Esophagus muscularis mucosa (tissue), 4 donors: ENCODE data around the gene IL2RA. TPM values are rescaled to one million over a fixed set of nuclear protein-coding genes. Genes with fewer than 3 reads are reported as not detected.

ENCODE experiments used
- DNase-seq: peaks from one replicate; pipeline ENCODE4 v3.0.0-alpha.2; 2017; ENCODE audit errors: extremely low spot score
- H3K27ac ChIP-seq, 4 donors: fragments of 200-600 bp; sonication (generic); replicated peaks in 1 of 4; 1 replicate in 3 of 4; 2 replicates in 1 of 4; pipeline ENCODE4 v1.5.1; 2016 to 2019; ENCODE audit warnings: mild to moderate bottlenecking in 1 of 4
- H3K27me3 ChIP-seq, 4 donors: fragments of 200-600 bp; sonication (generic); one replicate each; pipeline versions ENCODE4 v1.5.1 to v1.6.0; 2016 to 2019
- H3K36me3 ChIP-seq, 4 donors: fragments of 200-600 bp; sonication (generic); one replicate each; pipeline ENCODE4 v1.5.1; 2016 to 2019
- H3K4me1 ChIP-seq, 4 donors: fragments of 200-600 bp; sonication (generic); one replicate each; pipeline ENCODE4 v1.5.1; 2016 to 2019
- H3K4me3 ChIP-seq, 4 donors: fragments of 200-600 bp; sonication (generic); 1 replicate in 2 of 4; 2 replicates in 2 of 4; pipeline ENCODE4 v1.5.1; 2016 to 2019; ENCODE audit warnings: mild to moderate bottlenecking in 4 of 4, moderate library complexity in 1 of 4
- H3K9me3 ChIP-seq, 4 donors: fragments of 200-600 bp; sonication (generic); 1 replicate in 3 of 4; 2 replicates in 1 of 4; pipeline ENCODE4 v1.5.1; 2016 to 2019
- EP300 ChIP-seq: sonication (generic); formaldehyde crosslinking; IDR thresholded peaks from one replicate; pipeline ENCODE4 v1.6.1; 2017; ENCODE audit warnings: antibody characterized with exemption
- POLR2A ChIP-seq: fragments of 450-650 bp; IDR thresholded peaks from one replicate; pipeline ENCODE4 v1.6.1; 2017; ENCODE audit warnings: antibody characterized with exemption, moderate library complexity, mild to moderate bottlenecking, low read depth
- POLR2AphosphoS5 ChIP-seq, 2 donors: sonication (generic); formaldehyde crosslinking; IDR thresholded peaks; one replicate each; pipeline ENCODE4 v1.6.1; 2017; ENCODE audit warnings: antibody characterized with exemption in 2 of 2
- WGBS: methylation state at CpG from one replicate; pipeline ENCODE4 v1.1.5; 2018; 5-methylcytosine and 5-hydroxymethylcytosine counted together
- intact Hi-C: fragments of 100-400 bp; cut with DNase I; formaldehyde crosslinking; loops from one replicate; pipeline ENCODE4 v1.15.1; 2023
- total RNA-seq, 4 donors: library from RNA; depleted of rRNA; stranded (reverse); fragments of >200 nt; gene quantifications; one replicate each; pipeline versions ENCODE4 v1.1.0 to v1.2.1, GENCODE V29; 2016
- TF ChIP-seq, protein P1 (sequence below), 3 experiments: fragments of 200-600 bp in 2 of 3; fragments of 450-650 bp in 1 of 3; sonication (generic) in 2 of 3; IDR thresholded peaks; one replicate each; pipeline ENCODE4 v1.5.1; 2017 to 2019; ENCODE audit warnings: antibody characterized with exemption in 3 of 3, mild to moderate bottlenecking in 2 of 3, moderate library complexity in 1 of 3

IL2RA gene
- total RNA-seq, 4 donors from 2014 or later, result 0.39 to 17.4 (median 1.1) TPM

- no peaks in the 10 kb centered on the region for H3K36me3 ChIP-seq
- WGBS, result 55% methylated on average over 5 of the region's 5 CpGs
- TF ChIP-seq EP300 (no peak), POLR2AphosphoS5 (IDR thresholded peaks at IDR 0.05) (no peak), POLR2A (no peak)
- TF ChIP-seq, protein P1, sequence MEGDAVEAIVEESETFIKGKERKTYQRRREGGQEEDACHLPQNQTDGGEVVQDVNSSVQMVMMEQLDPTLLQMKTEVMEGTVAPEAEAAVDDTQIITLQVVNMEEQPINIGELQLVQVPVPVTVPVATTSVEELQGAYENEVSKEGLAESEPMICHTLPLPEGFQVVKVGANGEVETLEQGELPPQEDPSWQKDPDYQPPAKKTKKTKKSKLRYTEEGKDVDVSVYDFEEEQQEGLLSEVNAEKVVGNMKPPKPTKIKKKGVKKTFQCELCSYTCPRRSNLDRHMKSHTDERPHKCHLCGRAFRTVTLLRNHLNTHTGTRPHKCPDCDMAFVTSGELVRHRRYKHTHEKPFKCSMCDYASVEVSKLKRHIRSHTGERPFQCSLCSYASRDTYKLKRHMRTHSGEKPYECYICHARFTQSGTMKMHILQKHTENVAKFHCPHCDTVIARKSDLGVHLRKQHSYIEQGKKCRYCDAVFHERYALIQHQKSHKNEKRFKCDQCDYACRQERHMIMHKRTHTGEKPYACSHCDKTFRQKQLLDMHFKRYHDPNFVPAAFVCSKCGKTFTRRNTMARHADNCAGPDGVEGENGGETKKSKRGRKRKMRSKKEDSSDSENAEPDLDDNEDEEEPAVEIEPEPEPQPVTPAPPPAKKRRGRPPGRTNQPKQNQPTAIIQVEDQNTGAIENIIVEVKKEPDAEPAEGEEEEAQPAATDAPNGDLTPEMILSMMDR (IDR thresholded peaks at IDR 0.05), result no peak
- no peaks in the 10 kb centered on the region for H3K9me3 ChIP-seq
- peak; percentile 93 for DNase-seq
- H3K4me3 ChIP-seq, result no peak overlapping the region
- no peaks in the 10 kb centered on the region for H3K27me3 ChIP-seq
- peak overlapping the region; percentile 7 to 56 (median 24) for H3K27ac ChIP-seq
- peaks cover 0 to 7% (median 3%) of the 10 kb centered on the region in 4 donors for H3K4me1 ChIP-seq
- intact Hi-C loops, result no loop called here
These were observed 43.7 kb downstream of the IL2RA start for GRCh38 chr10:6018422-6018821.

DNA sequence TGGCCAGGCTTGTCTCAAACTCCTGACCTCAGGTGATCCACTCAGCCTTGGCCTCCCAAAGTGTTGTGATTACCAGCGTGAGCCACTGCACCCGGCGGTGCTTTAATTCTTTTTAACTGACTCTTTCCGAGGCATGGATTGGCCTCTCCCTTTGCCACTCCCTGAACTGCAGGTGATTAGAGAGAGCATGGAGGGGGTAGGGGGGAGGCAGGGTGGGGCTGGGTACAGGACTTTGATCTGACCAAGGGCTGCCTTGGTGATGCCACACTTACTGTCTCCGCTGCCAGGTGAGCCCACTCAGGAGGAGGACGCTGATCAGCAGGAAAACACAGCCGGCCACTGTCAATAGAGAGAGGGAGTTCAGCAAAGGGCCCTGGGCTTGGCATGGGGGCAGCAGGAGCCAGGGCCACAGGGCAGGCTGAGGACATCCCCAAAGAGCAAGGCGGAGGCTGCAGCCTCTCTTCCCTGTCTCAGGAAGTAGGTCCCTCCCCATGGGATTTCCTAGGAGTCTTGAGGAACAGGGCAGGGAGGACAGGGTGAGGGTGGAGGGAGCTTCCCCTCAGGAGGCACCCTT is 44.3 kb downstream of the IL2RA start:
- 95% methylated on average over 6 of the region's 8 CpGs for WGBS
- intact Hi-C loops, result no loop called here
- Histone ChIP-seq H3K4me1 (peaks cover 0 to 4% (median 3%) of the 10 kb centered on the region in 4 donors), H3K9me3 (no peaks in the 10 kb centered on the region), H3K27ac (peak overlapping the region; percentile 7 to 56 (median 19)), H3K4me3 (no peak overlapping the region), H3K27me3 (no peaks in the 10 kb centered on the region), H3K36me3 (no peaks in the 10 kb centered on the region)
- no peak for DNase-seq
- TF ChIP-seq EP300 (no peak), POLR2AphosphoS5 (IDR thresholded peaks at IDR 0.05) (no peak), POLR2A (no peak)
- TF ChIP-seq, protein P1 (IDR thresholded peaks at IDR 0.05), result no peak

GRCh38 chr10:6014241-6014761 is 47.9 kb downstream of the IL2RA start:
- Histone ChIP-seq H3K27me3 (no peaks in the 10 kb centered on the region), H3K36me3 (no peaks in the 10 kb centered on the region), H3K27ac (peak overlapping the region in 1 of 4 donors; percentile 6), H3K4me3 (no peak overlapping the region), H3K4me1 (peaks cover 0 to 4% (median 3%) of the 10 kb centered on the region in 4 donors), H3K9me3 (no peaks in the 10 kb centered on the region)
- WGBS, result 50% methylated on average over 6 of the region's 6 CpGs
- peak; percentile 94 for DNase-seq
- intact Hi-C loops, result loop anchor here (5.0 kb wide), 1 partner anchor 388 kb away; no protein-coding TSS in a partner anchor
- no peak for TF ChIP-seq EP300
- TF ChIP-seq, protein P1 (IDR thresholded peaks at IDR 0.05), result peak; percentile 68 to 74 (median 73)
- peak in 1 of 2 donors; percentile 15 for TF ChIP-seq POLR2AphosphoS5 (IDR thresholded peaks at IDR 0.05)
- TF ChIP-seq POLR2A, result no peak

DNA sequence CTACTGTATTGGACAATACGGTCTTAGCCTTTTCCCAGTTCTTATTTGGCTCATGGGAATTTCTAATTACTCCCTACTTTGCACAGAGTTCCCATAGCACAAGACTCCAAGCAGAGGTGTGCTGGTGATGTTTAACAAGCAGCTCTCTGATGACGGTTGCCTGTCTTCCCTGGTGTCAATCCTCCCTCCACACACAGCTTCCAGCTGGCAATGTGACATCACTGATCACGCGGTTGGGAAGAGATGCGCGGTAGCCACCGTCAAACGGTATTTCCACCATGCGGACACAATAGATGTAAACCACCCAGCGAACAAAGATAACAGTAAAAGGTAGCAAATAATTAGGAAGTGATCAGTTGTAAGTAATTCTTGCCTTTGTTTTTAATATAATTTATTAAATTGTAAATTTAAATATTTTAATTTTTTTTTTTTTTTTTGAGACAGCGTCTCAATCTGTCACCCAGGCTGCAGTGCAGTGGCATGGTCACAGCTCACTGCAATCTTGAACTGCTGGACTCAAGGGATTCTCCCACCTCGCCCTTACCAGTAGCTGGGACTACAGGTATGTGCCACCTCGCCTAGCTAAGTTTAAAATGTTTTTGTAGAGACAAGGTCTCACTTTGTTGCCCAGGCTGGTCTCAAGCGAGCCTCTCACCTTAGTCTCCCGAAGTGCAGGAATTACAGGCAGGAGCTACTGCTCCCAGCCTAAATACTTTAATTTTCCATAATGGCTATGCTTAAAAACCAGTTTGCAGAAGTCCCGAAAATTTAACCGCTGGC is 48.6 kb downstream of the IL2RA start:
- Histone ChIP-seq H3K4me3 (no peak overlapping the region), H3K36me3 (no peaks in the 10 kb centered on the region), H3K9me3 (no peaks in the 10 kb centered on the region), H3K27me3 (no peaks in the 10 kb centered on the region), H3K27ac (peak overlapping the region in 1 of 4 donors; percentile 6), H3K4me1 (peaks cover 0 to 4% (median 3%) of the 10 kb centered on the region in 4 donors)
- intact Hi-C loops, result loop anchor here (5.0 kb wide), 1 partner anchor 389 kb away; no protein-coding TSS in a partner anchor
- peak; percentile 19 for DNase-seq
- TF ChIP-seq, protein P1 (IDR thresholded peaks at IDR 0.05), result no peak
- no peak for TF ChIP-seq POLR2AphosphoS5 (IDR thresholded peaks at IDR 0.05)
- no peak for TF ChIP-seq POLR2A
- no peak for TF ChIP-seq EP300
- WGBS, result 82% methylated on average over 17 of the region's 17 CpGs
